ENCODE measurements around the gene HK3.

DNA sequence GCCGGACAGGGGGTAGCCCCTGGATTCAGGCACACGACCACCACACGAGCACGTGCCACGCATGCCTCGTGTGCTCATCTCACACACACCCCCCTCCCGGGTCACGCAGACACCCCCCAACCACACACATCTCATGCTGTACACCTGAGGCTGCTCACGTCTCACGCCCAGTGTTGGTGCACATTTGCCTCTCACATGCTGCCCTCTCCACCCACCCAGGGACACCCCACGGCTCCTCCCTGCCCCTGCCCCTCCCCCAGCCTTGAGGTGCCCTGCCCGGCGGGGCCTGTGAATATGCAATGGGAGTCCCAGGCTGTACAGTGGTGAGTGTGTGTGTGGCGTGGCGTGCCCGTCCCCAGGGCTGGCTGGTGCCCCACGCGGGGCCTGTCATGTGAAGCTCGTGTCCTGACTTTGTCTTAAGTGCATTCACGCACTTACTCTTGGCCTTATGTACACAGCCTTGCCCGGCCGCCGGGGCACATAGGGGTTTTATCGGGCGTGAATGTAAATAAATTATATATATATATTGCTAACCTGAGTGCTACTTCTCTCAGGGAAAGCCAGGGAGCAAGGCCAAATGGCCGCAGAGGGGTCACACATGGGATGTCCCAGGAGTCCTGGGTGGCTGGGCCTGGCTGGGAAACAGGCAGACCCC, 18.7 kb downstream of the HK3 start:
- TF ChIP-seq, protein P1, sequence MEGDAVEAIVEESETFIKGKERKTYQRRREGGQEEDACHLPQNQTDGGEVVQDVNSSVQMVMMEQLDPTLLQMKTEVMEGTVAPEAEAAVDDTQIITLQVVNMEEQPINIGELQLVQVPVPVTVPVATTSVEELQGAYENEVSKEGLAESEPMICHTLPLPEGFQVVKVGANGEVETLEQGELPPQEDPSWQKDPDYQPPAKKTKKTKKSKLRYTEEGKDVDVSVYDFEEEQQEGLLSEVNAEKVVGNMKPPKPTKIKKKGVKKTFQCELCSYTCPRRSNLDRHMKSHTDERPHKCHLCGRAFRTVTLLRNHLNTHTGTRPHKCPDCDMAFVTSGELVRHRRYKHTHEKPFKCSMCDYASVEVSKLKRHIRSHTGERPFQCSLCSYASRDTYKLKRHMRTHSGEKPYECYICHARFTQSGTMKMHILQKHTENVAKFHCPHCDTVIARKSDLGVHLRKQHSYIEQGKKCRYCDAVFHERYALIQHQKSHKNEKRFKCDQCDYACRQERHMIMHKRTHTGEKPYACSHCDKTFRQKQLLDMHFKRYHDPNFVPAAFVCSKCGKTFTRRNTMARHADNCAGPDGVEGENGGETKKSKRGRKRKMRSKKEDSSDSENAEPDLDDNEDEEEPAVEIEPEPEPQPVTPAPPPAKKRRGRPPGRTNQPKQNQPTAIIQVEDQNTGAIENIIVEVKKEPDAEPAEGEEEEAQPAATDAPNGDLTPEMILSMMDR (IDR thresholded peaks at IDR 0.05), result no peak
- TF ChIP-seq POLR2A (IDR thresholded peaks at IDR 0.05) (no peak), POLR2AphosphoS5 (IDR thresholded peaks at IDR 0.05) (no peak)

All from prostate gland (tissue), 2 donors.